Measurements from ENCODE around the gene SLC44A4. TPM values are rescaled to one million over a fixed set of nuclear protein-coding genes. Genes with fewer than 3 reads are reported as not detected.

The SLC44A4 gene
- total RNA-seq: under 0.01 and 0.29 TPM in 2 replicates

GRCh38 chr6:31878726-31879125 is at the start of gene SLC44A4:
TSS of gene SLC44A4 (minus strand) at chr6:31878997. CDS start at chr6:31878980, 17 bp downstream.

GRCh38 chr6:31927242-31927862 is 48.6 kb upstream of the SLC44A4 start, which contains the start of gene C2:
TSS of gene C2 (plus strand) at chr6:31927717. CDS start at chr6:31927753, 36 bp downstream.

GRCh38 chr6:31901953-31902643 is 23.3 kb upstream of the SLC44A4 start, which contains the start of gene ZBTB12:
TSS of gene ZBTB12 (minus strand) at chr6:31902086. CDS start at chr6:31901305, 781 bp downstream.

GRCh38 chr6:31897612-31898382 is 19.0 kb upstream of the SLC44A4 start, which contains the start of gene EHMT2:
TSS of gene EHMT2 (minus strand) at chr6:31897698. CDS start at chr6:31897677, 21 bp downstream.

GRCh38 chr6:31862344-31863235 is 16.2 kb downstream of the SLC44A4 start, which contains the start of gene NEU1:
TSS of gene NEU1 (minus strand) at chr6:31862821. CDS start at chr6:31862776, 45 bp downstream.

GRCh38 chr6:31827286-31828079 is 51.3 kb downstream of the SLC44A4 start, which contains the start of gene HSPA1B:
TSS of gene HSPA1B (plus strand) at chr6:31827738. CDS start at chr6:31827951, 213 bp downstream.

GRCh38 chr6:31815025-31815838 is 63.6 kb downstream of the SLC44A4 start, which contains the start of the genes HSPA1A and HSPA1L:
TSS of gene HSPA1A (plus strand) at chr6:31815543. CDS start at chr6:31815757, 214 bp downstream.
TSS of gene HSPA1L (minus strand) at chr6:31815283. CDS start at chr6:31811972, 3,311 bp downstream.

Small RNA genes within 50 kb of the gene (small RNA-seq; reads per million reads assigned to genes)
- gene SNORD48: 16.0 reads per million, percentile 97 among the genes with 10 or more reads in this experiment
- not detected for gene SNORD52

Other genes with a start within 250 kb of the SLC44A4 start
- 239 and 265 TPM in 2 replicates for gene BAG6, start 226.3 kb downstream of the SLC44A4 start, total RNA-seq
- gene APOM, start 223.1 kb downstream of the SLC44A4 start, total RNA-seq: 0.29 and 0.65 TPM in 2 replicates
- gene C6orf47, start 218.2 kb downstream of the SLC44A4 start, total RNA-seq: 20.6 and 21.4 TPM in 2 replicates
- 15.1 and 17.3 TPM in 2 replicates for gene GPANK1, start 214.0 kb downstream of the SLC44A4 start, total RNA-seq
- gene CSNK2B, start 212.9 kb downstream of the SLC44A4 start, total RNA-seq: 205 and 210 TPM in 2 replicates
- gene LY6G5B, start 209.0 kb downstream of the SLC44A4 start, total RNA-seq: 4.2 and 6.1 TPM in 2 replicates
- gene LY6G5C, start 197.9 kb downstream of the SLC44A4 start, total RNA-seq: 1.3 and 2.4 TPM in 2 replicates
- gene ABHD16A, start 175.7 kb downstream of the SLC44A4 start, total RNA-seq: 37.9 and 40.5 TPM in 2 replicates
- not detected in 2 replicates for gene LY6G6F, start 172.1 kb downstream of the SLC44A4 start, total RNA-seq
- gene LY6G6D, start 163.6 kb downstream of the SLC44A4 start, total RNA-seq: not detected in 2 replicates
- not detected in 2 replicates for gene LY6G6C, start 157.3 kb downstream of the SLC44A4 start, total RNA-seq
- not detected in 2 replicates for gene MPIG6B, start 155.6 kb downstream of the SLC44A4 start, total RNA-seq
- 87.2 and 113 TPM in 2 replicates for gene DDAH2, start 149.7 kb downstream of the SLC44A4 start, total RNA-seq
- 800 and 906 TPM in 2 replicates for gene CLIC1, start 142.5 kb downstream of the SLC44A4 start, total RNA-seq
- gene MSH5, start 139.0 kb downstream of the SLC44A4 start, total RNA-seq: 12.7 and 18.8 TPM in 2 replicates
- 2.1 TPM in 1 of 2 replicates, not detected in the other for gene SAPCD1, start 116.3 kb downstream of the SLC44A4 start, total RNA-seq
- gene VWA7, start 101.7 kb downstream of the SLC44A4 start, total RNA-seq: 0.10 and 0.65 TPM in 2 replicates
- gene VARS1, start 83.2 kb downstream of the SLC44A4 start, total RNA-seq: 78.5 and 88.8 TPM in 2 replicates
- gene LSM2, start 72.0 kb downstream of the SLC44A4 start, total RNA-seq: 42.8 and 45.1 TPM in 2 replicates
- gene HSPA1L, start 63.7 kb downstream of the SLC44A4 start, total RNA-seq: 0.98 and 1.1 TPM in 2 replicates
- 53.3 and 53.9 TPM in 2 replicates for gene HSPA1A, start 63.5 kb downstream of the SLC44A4 start, total RNA-seq
- 37.2 and 55.5 TPM in 2 replicates for gene HSPA1B, start 51.3 kb downstream of the SLC44A4 start, total RNA-seq
- gene NEU1, start 16.2 kb downstream of the SLC44A4 start, total RNA-seq: 53.2 and 55.9 TPM in 2 replicates
- gene EHMT2, start 18.7 kb upstream of the SLC44A4 start, total RNA-seq: 37.7 and 51.6 TPM in 2 replicates
- gene ZBTB12, start 23.1 kb upstream of the SLC44A4 start, total RNA-seq: 1.5 and 2.6 TPM in 2 replicates
- 0.65 TPM in 1 of 2 replicates, not detected in the other for gene C2, start 48.7 kb upstream of the SLC44A4 start, total RNA-seq
- 0.98 and 1.2 TPM in 2 replicates for gene CFB, start 67.1 kb upstream of the SLC44A4 start, total RNA-seq
- gene NELFE, start 80.0 kb upstream of the SLC44A4 start, total RNA-seq: 94.7 and 131 TPM in 2 replicates
- 49.4 and 58.1 TPM in 2 replicates for gene SKIC2, start 80.2 kb upstream of the SLC44A4 start, total RNA-seq
- gene DXO, start 93.1 kb upstream of the SLC44A4 start, total RNA-seq: 13.1 and 15.2 TPM in 2 replicates
- 0.96 and 3.3 TPM in 2 replicates for gene C4A, start 103.1 kb upstream of the SLC44A4 start, total RNA-seq
- gene C4B, start 135.8 kb upstream of the SLC44A4 start, total RNA-seq: 0.33 and 0.76 TPM in 2 replicates
- under 0.01 TPM in 1 of 2 replicates, not detected in the other for gene CYP21A2, start 159.4 kb upstream of the SLC44A4 start, total RNA-seq
- gene TNXB, start 230.3 kb upstream of the SLC44A4 start, total RNA-seq: 2.1 and 4.2 TPM in 2 replicates
- 34.9 and 37.0 TPM in 2 replicates for gene ATF6B, start 249.2 kb upstream of the SLC44A4 start, total RNA-seq

Data from vein endothelial cell (primary cell).